SHP77 treated with DMSO at 0.1 percent for 48 hours (cell line): Measurements from ENCODE around the gene GLTP.
A peak's percentile ranks its signal among the peaks of the same experiment; 100 is the strongest.
"Not testable (repeated sequence)": the region's sequence is repeated elsewhere in the genome, so short reads cannot be mapped to it uniquely, and the experiment has no call there.

ENCODE experiments used
- DNase-seq: peaks from one replicate; lab custom pipeline; 2025; lab: John Stamatoyannopoulos, UW

GLTP gene

DNA sequence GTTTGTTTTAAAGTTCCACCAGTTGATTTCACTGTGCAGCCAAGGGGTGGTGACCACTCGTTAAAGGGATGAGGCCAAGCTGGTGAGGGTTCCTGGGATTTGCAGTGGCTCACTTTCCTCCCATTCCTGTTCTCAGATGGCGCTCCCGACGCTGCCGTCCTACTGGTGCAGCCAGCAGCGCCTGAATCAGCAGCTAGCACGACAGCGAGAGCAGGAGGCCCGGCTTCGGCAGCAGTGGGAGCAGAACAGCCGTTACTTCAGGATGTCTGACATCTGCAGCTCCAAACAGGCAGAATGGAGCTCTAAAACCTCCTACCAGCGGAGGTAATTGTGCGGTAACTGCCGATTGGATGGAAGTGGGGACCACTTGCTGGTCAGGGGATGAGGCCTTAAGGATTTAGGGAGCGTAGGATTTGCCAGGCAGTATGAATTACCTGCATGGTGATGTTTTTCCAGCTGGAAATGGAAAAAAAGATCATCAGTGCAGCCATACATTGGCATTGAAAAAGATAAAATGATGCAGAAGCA, 22.6 kb upstream of the GLTP start:
- DNase-seq, result no peak

- DNase-seq, result no peak
Measured at GRCh38 chr12:109900752-109901580, 20.6 kb upstream of the GLTP start.

- peak; percentile 59 for DNase-seq
Measured at GRCh38 chr12:109899783-109900751, 19.7 kb upstream of the GLTP start, which contains the start of gene TCHP. Gene TCHP, plus strand, starts transcription at chr12:109900274. Its CDS starts 2,753 bp downstream, at chr12:109903027.

GRCh38 chr12:109899345-109899744, 19.0 kb upstream of the GLTP start:
- DNase-seq, result not testable (repeated sequence)

GRCh38 chr12:109897029-109897428, 16.7 kb upstream of the GLTP start:
- DNase-seq, result no peak

DNA sequence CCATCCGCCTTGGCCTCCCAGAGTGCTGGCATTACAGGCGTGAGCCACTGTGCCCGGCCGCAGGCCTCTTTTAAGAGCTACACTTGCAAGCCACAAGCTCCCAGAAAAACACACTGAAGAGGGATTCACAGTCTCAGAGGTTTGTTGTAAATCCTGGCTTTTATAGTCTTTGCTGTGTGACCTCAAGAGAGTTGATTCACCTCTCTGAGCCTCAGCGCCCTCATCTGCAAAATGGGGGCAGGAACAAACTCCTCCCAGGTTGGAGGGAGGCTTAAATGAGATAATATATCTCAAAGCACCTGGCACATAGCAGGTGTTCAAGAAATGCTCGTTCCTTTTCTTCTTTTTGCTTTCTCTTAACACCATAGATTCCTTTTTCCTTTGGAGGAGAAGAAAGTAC, 15.8 kb upstream of the GLTP start:
- DNase-seq, result no peak

GRCh38 chr12:109894939-109895338, 14.6 kb upstream of the GLTP start:
- no peak for DNase-seq

DNA sequence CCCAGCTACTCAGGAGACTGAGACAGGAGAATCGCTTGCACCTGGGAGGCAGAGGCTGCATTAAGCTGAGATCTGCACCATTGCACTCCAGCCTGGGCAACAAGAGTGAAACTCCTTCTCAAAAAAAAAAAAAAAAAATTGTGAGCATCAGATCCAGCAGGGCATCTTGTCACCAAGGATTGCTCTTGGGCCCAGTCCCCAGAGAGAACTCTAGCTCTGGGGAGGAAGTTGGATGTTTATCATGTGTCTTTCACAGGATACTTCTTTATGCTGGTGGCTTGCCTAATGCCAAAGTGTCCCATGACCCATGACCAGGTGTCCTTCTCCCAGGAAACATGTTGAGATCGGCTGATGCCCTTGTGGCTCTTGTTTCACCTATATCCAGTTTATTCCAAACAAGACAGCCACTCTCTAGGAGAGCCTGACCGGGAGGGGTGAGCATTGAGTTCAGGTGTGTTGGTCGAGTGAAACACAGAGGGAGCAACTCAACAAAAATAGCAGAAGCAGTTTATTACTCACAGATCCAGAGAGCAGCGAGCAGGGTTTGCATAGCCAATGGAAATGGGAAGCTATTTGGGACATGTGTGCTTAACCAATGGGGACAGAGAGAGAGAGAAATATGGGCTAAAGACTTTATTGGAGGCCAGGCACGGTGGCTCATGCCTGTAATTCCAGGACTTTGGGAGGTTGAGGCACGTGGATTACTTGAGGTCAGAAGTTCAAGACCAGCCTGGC, 13.1 kb upstream of the GLTP start:
- no peak for DNase-seq

- DNase-seq, result no peak
Measured at GRCh38 chr12:109892748-109893147, 12.4 kb upstream of the GLTP start.

- no peak for DNase-seq
Measured at GRCh38 chr12:109892165-109892715, 11.9 kb upstream of the GLTP start.

DNA sequence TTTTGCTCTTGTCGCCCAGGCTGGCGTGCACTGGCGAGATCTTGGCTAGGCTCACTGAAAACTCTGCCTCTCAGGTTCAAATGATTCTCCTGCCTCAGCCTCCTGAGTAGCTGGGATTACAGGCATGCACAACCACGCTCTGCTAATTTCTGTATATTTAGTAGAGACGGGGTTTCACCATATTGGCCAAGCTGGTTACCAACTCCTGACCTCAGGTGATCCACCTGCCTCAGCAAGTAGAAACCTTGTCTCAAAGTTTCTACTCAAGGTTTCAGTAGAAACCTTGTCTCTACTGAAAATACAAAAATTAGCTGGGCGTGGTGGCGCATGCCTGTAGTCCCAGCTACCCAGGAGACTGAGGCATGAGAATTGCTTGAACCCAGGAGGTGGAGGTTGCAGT, 11.4 kb upstream of the GLTP start:
- not testable (repeated sequence) for DNase-seq

- DNase-seq, result no peak
Measured at GRCh38 chr12:109890620-109891170, 10.4 kb upstream of the GLTP start.

DNA sequence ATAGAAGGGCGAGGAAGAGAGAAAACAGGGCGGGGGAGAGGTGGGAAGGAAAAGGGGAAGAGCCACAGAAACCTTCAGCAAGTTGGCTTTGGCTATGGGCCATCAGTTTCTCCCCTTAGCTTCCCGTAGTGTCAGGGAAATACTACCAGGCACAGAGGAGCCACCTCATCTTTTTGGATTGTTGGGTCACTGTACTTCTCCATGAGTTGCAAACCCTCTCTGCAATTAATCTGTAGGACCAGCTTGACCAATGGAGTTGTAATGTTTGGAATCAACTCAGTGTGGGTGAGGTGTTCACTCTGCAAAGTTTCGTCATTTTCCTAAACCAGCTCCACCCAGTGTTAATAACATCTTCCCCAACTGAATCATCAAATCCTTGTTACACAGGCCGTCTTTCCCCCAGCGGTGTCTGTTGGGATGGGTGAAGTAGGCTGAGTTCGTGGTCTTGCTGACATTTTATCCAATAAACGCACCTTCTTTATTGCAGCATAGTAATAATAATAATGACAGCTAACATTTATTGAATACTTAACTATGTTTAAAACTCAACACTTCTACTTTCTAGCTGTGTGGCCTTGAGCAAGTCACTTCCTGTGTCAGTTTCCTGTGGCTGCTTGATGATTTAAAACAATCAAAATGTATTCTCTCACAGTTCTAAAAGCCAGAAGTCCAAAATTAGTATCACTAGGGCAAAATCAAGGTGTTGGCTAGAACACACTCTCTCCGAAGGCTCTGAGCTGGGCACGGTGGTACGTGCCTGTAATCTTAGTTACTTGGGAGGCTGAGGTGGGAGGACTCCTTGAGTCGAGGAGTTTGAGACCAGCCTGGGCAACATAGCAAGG, 8.1 kb upstream of the GLTP start:
- no peak for DNase-seq

DNA sequence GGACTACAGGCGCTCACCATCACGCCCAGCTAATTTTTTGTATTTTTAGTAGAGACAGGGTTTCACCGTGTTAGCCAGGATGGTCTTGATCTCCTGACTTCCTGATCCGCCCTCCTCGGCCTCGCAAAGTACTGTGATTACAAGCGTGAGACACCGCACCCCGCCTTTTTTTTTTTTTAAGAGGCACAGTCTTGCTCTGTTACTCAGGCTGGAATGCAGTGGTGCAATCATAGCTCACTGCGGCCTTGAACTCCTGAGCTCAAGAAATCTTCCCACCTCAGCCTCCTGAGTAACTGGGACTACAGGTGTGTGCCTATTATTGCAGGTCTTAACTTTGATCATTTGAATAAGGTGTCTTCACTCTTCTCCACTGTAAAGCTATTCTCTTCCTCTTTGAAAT, 5.3 kb upstream of the GLTP start:
- no peak for DNase-seq

DNA sequence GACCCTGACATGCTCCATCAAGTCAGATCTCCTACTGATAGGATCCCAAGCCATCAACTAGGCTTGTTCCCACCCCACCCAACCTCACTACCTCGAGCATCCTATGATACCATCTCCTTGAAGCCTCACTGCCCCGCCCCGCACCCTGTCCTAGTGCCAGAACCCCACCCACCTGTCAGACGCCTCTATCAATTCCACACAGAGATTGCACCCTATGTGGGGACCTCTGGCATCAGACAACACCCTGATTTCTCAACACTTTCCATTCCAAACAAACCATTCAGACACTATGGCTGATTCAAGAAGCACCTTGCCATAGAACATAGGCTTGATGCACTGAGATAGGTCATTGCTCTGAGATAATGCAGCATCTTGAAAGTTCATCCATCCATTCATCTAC, 3.1 kb upstream of the GLTP start:
- no peak for DNase-seq

DNA sequence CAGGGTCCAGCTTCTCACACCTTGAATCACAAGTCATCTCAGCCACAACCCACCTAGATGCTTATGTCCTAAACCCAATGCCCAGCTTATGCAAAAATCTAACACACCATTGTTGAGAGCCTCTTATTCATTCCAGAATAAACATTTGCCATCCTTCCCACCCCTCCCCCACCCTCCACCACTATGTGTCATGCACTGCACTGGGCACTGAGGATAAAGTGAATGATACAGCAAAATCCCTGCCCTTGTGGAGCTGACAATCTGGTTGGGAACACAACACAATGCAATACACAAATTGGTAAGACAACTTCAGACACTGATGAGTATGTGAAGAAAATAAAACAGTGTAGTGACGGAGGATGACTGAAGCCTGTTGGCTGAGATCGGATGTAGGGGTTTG, 1.4 kb upstream of the GLTP start:
- DNase-seq, result no peak

DNA sequence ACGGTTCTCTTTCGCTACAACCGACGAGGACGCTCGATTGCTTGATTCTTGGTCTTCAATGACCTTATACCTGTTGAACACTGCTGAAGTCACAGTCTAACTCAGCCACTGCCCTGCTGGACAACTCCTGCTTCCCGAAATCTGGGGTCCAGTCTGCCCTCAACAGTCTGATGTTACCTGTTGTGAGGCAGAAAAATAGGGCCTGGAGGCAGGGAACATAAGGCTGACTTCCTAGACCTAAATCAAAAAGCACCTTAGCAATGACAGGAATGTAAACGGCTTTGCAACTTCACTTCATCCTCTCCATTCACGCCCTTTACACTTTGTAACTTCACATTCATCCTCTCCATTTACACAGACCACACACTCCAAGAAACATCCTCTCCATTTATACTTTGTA, 597 bp upstream of the GLTP start:
- DNase-seq, result no peak

DNA sequence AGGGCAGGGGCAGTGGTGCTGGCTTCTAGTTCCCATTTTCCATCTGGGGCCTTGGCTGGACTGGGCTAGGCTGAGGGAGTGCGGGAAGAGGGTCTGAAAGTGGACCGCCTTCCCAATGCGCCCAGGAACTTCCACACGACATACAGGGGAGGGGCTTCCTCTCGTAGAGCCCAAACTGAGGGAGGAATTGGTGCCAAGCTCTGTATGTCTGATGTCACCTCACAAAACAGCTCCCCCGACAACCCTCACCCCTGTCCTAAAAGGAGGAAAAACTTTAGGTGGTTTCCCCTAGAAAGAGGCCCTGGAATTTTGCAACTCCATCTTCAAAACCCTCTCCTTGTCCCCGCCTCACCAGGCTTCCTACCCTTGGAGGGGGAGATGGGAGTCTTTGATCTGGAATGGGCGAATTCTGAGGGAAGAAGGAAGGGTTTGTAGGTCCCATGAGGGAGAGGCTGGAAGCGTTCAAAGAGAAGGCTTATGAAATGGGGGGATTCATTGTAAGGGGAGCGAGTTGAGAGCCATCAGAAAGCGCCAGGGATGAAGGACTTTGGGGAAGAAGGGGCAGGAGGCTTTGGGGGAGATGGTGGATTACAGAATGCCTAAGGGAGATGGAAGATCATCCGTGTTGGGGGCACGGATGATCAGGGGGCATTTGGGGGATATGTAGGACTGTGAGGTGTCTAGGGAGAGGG, 844 bp downstream of the GLTP start:
- no peak for DNase-seq

GRCh38 chr12:109878749-109879148, 1.6 kb downstream of the GLTP start:
- no peak for DNase-seq

- no peak for DNase-seq
Measured at GRCh38 chr12:109878247-109878625, 2.1 kb downstream of the GLTP start.
